Stimulated activated CD8-positive, alpha-beta memory T cell treated with anti-CD3 and anti-CD28 coated beads, Interleukin-15, amount 100 ng/mL, for 4 hours (primary cell): ENCODE data around the gene STAG1.
"Not testable (repeated sequence)": the region's sequence is repeated elsewhere in the genome, so short reads cannot be mapped to it uniquely, and the experiment has no call there.

Experiments
- DNase-seq, 2 donors: peaks; one replicate each; pipeline ENCODE4 v3.0.0-alpha.2; 2020; ENCODE audit warnings: low read depth in 2 of 2

Gene STAG1

GRCh38 chr3:136745916-136746315, 6.3 kb downstream of the STAG1 start:
- DNase-seq, result no peak

GRCh38 chr3:136741063-136741462, 11.1 kb downstream of the STAG1 start:
- DNase-seq, result no peak

DNA sequence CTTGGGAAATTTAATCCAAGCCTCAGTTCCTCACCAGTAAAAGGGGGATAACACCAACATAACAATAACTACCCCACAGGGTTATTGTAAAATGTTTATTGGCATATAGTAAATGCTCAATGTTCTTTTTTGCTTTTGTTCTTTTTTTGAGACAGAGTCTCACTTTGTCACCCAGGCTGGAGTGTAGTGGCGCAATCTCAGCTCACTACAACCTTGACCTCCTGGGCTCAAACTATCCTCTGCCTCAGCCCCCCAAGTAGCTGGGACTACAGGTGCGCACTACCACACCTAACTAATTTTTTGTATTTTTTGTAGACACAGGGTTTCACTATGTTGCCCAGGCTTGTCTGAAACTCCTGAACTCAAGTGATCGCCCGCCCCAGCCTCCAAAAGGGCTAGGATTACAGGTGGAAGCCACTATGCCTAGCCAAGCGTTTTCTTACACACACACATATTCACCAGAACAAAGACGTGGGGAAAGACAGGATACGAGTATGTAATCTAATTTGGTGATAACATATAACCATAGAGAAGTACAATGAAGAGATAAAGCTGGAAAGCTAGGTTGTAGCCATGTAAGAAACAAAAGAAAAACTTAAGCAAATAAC, 11.7 kb downstream of the STAG1 start:
- DNase-seq, result no peak

DNA sequence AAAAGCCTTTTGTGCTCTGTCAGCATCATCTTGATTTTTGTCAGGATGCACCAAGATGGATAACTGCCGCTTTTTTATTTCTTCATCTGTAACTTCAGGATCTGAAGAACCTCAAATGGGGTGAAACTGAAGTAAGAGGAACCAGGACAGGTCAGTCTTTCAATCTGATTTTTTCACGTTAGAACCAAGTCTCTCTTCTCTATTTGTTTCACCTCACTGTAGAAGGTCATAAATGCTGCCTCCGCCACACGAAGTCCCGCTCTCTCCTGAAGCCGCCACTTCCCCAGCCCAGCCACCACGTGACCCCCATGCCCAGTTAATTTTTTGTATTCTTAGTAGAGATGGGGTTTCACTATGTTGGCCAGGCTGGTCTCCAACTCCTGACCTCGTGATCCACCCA, 15.2 kb downstream of the STAG1 start:
- DNase-seq, result not testable (repeated sequence)

- DNase-seq, result no peak
Measured at GRCh38 chr3:136735103-136735502, 17.1 kb downstream of the STAG1 start.

DNA sequence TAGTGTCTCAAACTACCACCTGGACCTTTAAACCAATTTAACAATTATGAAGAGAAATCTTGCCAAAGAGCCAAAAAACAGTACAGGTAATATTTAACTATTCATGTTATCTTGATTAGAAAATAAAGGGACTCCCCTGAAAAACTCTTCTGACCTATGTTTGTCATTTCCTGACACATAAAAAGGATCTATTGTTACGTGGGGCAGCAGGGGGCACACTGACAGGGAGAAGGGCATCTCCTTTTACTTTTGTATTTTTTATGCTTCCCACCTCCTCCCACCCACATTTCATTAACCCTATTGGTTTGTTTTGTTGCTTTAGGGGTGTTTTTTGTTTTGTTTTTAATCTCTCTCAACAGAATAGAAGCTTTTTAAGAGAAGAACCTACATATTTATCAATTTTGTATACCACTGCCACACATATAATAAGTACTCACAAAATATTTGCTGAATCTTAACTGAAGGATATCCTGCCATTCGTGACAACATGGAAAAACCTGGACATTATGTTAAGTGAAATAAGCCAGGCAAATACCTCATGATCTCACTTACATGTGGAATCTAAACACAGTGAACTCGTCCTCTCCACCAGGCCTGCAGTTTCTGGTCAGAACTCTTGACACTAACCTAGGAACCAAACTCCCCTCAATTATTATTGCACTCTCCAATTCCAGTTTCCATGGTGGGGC, 17.7 kb downstream of the STAG1 start:
- no peak for DNase-seq

GRCh38 chr3:136733317-136733833, 18.8 kb downstream of the STAG1 start:
- no peak for DNase-seq

DNA sequence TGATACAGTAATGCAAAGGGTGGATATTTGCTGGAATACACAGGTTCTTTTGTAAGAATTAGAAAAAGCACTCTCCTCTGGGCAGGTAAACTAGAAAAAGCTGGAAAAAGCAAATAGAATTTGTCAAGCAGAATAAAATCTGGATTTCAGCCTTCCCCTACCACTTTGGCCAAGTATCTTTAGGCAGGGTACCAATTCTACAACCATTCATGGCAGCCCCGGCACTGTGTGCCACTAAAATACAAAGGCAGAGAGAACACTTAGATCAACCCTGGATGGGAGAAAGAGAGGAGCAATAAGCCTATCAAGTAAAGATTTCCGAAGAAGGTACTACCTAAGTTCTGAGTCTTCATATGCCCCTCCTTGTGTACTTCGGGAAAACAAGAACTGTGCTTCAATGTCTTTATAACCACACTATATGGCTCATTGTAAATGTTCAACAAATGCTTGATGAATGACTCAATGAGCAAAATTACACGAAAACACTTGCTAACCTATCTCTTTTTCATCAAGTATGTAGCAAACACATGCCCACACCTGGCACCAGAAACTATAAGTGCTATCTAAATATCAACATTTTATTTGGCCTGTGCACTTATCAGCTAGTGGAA, 20.8 kb downstream of the STAG1 start:
- no peak for DNase-seq

- no peak for DNase-seq
Measured at GRCh38 chr3:136730595-136731273, 21.4 kb downstream of the STAG1 start.

GRCh38 chr3:136728918-136729317, 23.3 kb downstream of the STAG1 start:
- DNase-seq, result no peak

- DNase-seq, result no peak
Measured at GRCh38 chr3:136728473-136728872, 23.7 kb downstream of the STAG1 start.

DNA sequence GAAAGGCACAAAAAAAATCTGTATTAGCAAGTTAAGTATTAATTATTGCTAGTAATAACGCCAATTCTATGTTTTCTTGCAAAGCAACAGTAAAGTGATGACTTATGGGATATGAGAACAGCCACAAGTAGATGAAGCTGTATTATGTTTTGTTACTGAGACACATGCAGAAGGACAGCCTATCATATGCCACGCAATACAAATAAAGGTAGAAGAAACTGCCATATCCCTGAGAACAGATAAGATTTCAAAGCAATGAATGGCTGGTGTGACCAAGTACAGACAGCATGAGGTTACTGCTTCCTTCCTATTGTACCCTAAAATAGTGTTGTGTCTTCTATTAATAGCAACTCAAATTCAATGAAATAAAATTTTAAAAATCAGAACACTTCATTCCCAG, 26.7 kb downstream of the STAG1 start:
- no peak for DNase-seq

GRCh38 chr3:136722916-136723315, 29.3 kb downstream of the STAG1 start:
- not testable (repeated sequence) for DNase-seq

DNA sequence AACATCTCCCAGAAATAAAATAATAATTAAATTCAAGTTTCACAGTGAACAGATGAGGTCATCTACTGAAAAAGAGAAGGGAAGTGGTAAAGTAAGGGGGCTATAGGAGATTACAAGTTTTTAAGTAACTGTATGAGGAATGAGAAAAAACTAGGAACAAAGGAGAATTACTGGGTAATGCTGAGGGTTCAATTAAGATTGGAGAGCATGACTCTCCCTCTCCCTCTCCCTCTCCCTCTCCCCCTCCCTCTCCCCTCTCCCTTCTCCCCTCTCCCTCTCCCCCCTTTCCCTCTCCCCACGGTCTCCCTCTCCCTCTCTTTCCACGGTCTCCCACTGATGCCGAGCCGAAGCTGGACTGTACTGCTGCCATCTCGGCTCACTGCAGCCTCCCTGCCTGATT, 29.8 kb downstream of the STAG1 start:
- DNase-seq, result not testable (repeated sequence)

GRCh38 chr3:136720091-136720490, 32.1 kb downstream of the STAG1 start:
- no peak for DNase-seq

DNA sequence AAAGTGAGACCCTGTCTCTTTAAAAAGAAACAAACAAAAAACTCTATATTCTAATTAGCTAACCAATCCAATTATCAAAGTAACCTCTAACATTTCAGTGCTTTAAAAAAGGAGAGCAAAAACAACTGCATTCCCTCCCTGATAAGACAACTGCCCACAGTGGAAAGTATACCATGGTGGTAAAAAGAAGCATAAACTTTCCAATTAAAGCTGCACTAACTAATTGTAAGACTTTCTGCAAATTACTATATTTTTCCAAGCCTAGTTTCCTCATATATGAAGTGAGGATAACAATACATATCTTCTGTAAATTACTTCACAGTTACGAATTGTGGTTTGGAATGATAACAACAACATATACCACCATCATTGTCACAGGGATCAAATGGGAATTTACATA, 35.5 kb downstream of the STAG1 start:
- DNase-seq, result no peak

- DNase-seq, result no peak
Measured at GRCh38 chr3:136714020-136714419, 38.2 kb downstream of the STAG1 start.

DNA sequence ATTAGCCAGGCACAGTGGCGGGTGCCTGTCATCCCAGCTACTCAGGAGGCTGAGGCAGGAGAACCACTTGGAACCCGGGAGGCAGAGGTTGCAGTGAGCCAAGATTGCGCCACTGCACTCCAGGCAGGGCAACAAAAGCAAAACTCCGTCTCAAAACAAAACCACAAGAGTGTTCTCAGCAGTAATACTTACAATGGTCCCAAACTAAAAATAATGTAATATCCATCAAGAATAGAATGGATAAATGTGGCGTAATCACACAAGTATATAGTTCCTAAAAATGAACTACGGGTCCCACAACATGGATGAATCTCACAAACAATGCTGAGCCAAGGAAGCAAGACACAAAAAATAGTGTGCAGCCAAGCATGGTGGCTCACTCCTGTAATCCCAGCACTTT, 39.2 kb downstream of the STAG1 start:
- DNase-seq, result no peak

GRCh38 chr3:136711888-136712287, 40.3 kb downstream of the STAG1 start:
- DNase-seq, result not testable (repeated sequence)

DNA sequence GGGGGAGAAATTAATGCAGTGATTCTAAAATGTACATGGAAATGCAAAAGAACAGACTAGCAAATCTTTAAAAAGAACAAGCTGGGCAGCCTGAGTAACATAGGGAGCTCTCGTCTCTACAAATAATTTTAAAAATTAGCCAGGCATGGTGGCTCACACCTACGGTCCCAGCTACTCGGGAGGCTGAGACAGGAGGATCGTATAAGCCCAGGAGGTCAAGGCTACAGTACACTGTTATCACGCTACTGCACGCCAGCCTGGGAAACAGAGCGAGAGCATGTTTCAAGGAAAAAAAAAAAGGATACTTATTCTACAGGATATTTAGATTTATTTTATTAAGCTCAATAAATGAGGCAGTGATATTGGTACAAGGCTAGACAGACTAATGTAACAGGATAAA, 40.9 kb downstream of the STAG1 start:
- DNase-seq, result no peak

GRCh38 chr3:136709775-136710174, 42.4 kb downstream of the STAG1 start:
- DNase-seq, result not testable (repeated sequence)

DNA sequence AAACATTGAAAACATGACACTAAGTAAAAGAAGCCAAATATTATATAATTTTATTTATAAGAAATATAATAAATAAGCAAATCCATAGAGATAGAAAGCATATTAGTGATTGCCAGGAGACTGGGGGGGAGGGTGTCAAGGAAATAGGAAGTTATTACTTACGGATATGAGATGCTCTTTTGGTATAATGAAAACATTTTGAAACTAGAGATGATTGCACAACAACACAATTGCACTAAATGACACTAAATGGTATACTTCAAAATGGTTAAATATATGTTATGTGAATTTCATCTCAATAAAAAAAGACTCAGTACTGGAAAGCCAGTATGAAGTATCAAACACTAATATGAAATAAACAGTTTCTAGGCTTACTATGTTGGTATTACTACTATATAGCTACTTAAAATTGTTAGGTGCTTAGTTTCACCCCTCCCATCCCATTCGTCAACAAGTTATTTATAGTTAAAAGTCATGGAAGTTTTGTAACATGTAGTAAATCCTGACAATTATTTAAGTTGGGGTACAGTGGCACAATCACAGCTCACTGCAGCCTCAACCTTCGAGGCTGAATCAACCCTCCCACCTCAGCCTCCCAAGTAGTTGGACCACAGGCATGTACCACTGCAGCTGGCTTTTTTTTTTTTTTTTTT, 43.7 kb downstream of the STAG1 start:
- DNase-seq, result no peak
